Lower leg skin (tissue), 3 donors: ENCODE data around the gene RCL1.

Source experiments
- CTCF ChIP-seq, 3 donors: fragments of 450-650 bp; IDR thresholded peaks; one replicate each; pipeline ENCODE4 v1.5.1; 2016; ENCODE audit warnings: antibody characterized with exemption in 3 of 3, mild to moderate bottlenecking in 3 of 3, moderate library complexity in 2 of 3
- POLR2A ChIP-seq, 2 donors: fragments of 450-650 bp; IDR thresholded peaks; one replicate each; pipeline ENCODE4 v1.6.1; 2016 to 2017; ENCODE audit warnings: antibody characterized with exemption in 2 of 2, mild to moderate bottlenecking in 1 of 2, moderate library complexity in 1 of 2

DNA sequence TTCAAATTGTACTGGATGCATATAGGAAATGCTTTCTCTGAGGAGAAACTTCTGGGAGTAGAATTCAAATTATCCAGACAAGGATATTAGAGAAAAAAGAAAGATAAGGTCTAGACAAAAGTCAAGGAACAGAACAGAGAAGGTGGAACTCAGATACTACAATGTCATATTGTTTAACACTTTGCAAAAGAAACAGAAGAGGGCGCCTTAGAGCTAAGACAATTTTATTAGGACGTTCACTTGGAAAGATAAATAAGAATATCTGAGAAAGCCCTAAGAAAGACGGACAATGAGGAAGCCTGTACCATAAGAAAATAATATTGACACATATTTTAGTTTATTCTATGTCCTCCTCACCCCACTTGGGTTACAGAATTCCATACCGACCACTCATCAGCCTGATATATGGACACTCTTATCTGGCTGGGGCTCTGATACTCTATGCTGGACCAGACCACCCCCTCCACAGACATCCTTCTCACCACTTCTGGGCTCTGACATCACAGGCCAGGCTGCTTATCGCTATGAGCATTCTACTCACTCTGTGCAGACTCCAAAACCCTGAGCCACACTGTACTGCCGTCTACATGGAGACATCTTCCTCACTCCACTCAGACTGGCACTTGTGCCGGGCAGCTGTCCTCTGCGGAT lies 42.6 kb upstream of the RCL1 start:
- TF ChIP-seq CTCF (IDR thresholded peaks at IDR 0.05) (peak in 1 of 3 donors; percentile 14), POLR2A (IDR thresholded peaks at IDR 0.05) (no peak)
